ENCODE data around the gene VIT. TPM values are rescaled to one million over a fixed set of nuclear protein-coding genes. Genes with fewer than 3 reads are reported as not detected.
"Not testable (repeated sequence)": the region's sequence is repeated elsewhere in the genome, so short reads cannot be mapped to it uniquely, and the experiment has no call there.

VIT gene
- total RNA-seq, 4 donors from 2014 or later = 1.4 to 3.6 (median 2.5) TPM; not detected in 1

DNA sequence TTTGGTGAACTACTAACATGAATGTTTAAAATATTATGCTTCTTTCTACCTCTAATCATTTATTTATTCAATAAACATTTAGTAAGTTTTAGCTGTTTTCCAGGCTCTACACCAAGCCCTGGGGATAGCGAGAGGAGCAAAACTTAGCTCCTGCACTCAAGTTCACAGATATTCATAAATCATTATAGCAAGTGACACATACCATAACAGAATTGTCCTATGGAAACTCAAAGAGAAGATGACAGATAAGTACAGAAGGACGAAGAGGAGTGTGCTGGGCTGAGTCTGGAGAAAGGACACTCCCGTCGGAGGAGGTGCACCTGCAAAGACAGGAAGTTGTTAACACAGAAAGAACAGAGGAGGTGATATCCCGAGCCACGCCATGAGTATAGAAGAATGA is 13.9 kb upstream of the VIT start:
- DNase-seq = no peak
- WGBS, 2 donors (ENCODE audit: low coverage in 1 of 2) = 71 to 86% methylated on average over 6 of the region's 6 CpGs
- Histone ChIP-seq H3K4me3 (no peak overlapping the region), H3K4me1 (no peaks in the 10 kb centered on the region), H3K27me3 (no peaks in the 10 kb centered on the region), H3K36me3 (no peaks in the 10 kb centered on the region), H3K9me3 (peaks cover 5 to 6% of the 10 kb centered on the region in 2 donors), H3K27ac (no peak overlapping the region)
- in situ Hi-C loops (cut with MboI; ENCODE audit: low pct_ligation_motif_present in 1 of 4, low pct_unique_long_range_greater_than_20kb in 1 of 4, low sequenced_read_pairs in 3 of 4) = no loop called here
- intact Hi-C loops (cut with DNase I; ENCODE audit: low total_unique reads) = no loop called here
- TF ChIP-seq EP300 (IDR thresholded peaks at IDR 0.05; ENCODE audit: low read depth) = no peak
- TF ChIP-seq POLR2A (IDR thresholded peaks at IDR 0.05) = no peak
- TF ChIP-seq, protein P1, sequence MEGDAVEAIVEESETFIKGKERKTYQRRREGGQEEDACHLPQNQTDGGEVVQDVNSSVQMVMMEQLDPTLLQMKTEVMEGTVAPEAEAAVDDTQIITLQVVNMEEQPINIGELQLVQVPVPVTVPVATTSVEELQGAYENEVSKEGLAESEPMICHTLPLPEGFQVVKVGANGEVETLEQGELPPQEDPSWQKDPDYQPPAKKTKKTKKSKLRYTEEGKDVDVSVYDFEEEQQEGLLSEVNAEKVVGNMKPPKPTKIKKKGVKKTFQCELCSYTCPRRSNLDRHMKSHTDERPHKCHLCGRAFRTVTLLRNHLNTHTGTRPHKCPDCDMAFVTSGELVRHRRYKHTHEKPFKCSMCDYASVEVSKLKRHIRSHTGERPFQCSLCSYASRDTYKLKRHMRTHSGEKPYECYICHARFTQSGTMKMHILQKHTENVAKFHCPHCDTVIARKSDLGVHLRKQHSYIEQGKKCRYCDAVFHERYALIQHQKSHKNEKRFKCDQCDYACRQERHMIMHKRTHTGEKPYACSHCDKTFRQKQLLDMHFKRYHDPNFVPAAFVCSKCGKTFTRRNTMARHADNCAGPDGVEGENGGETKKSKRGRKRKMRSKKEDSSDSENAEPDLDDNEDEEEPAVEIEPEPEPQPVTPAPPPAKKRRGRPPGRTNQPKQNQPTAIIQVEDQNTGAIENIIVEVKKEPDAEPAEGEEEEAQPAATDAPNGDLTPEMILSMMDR (IDR thresholded peaks at IDR 0.05) = no peak
- no peak for TF ChIP-seq POLR2AphosphoS5 (IDR thresholded peaks at IDR 0.05)

DNA sequence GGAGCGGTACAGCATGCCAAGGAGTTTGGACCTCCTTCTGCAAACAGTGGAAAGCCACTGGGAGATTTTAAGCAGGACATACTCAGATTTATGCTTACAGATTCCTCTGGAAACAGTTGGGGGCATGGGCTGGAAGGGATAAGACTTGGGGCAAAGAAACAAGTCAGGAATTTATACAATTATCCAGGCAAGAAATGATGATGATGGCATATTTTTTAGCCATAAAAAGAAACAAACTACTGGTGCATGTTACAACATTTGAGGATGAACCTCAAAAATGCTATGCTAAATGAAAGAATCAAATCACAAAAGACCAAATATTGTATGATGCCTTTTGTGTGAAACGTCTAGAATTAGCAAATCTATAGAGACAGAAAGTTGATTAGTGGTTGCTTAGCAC is 13.5 kb upstream of the VIT start:
- intact Hi-C loops (cut with DNase I; ENCODE audit: low total_unique reads) = no loop called here
- Histone ChIP-seq H3K27ac (no peak overlapping the region), H3K27me3 (no peaks in the 10 kb centered on the region), H3K4me1 (no peaks in the 10 kb centered on the region), H3K4me3 (no peak overlapping the region), H3K9me3 (peaks cover 5 to 6% of the 10 kb centered on the region in 2 donors), H3K36me3 (no peaks in the 10 kb centered on the region)
- in situ Hi-C loops (cut with MboI; ENCODE audit: low pct_ligation_motif_present in 1 of 4, low pct_unique_long_range_greater_than_20kb in 1 of 4, low sequenced_read_pairs in 3 of 4) = no loop called here
- WGBS, 2 donors (ENCODE audit: low coverage in 1 of 2) = 39 to 56% methylated on average over 2 of the region's 2 CpGs
- TF ChIP-seq POLR2A (IDR thresholded peaks at IDR 0.05) (no peak), EP300 (IDR thresholded peaks at IDR 0.05; ENCODE audit: low read depth) (no peak), POLR2AphosphoS5 (IDR thresholded peaks at IDR 0.05) (no peak)
- TF ChIP-seq, protein P1 (IDR thresholded peaks at IDR 0.05) = no peak
- DNase-seq = no peak

DNA sequence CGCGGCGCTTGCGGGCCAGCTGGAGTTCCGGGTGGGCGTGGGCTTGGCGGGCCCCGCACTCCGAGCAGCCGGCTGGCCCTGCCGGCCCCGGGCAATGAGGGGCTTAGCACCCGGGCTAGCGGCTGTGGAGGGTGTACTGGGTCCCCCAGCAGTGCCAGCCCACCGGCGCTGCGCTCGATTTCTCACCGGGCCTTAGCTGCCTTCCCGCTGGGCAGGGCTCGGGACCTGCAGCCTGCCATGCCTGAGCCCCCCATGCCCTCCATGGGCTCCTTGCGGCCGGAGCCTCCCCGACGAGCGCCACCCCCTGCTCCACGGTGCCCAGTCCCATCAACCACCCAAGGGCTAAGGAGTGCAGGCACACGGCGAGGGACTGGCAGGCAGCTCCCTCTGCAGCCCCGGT is 8.2 kb upstream of the VIT start:
- DNase-seq; H3K9me3 ChIP-seq; H3K4me1 ChIP-seq; H3K4me3 ChIP-seq; intact Hi-C loops (cut with DNase I; ENCODE audit: low total_unique reads); H3K27ac ChIP-seq; H3K36me3 ChIP-seq; in situ Hi-C loops (cut with MboI; ENCODE audit: low pct_ligation_motif_present in 1 of 4, low pct_unique_long_range_greater_than_20kb in 1 of 4, low sequenced_read_pairs in 3 of 4); H3K27me3 ChIP-seq: not testable (repeated sequence)
- WGBS, 2 donors (ENCODE audit: low coverage in 1 of 2) = 94% methylated on average over 30 of the region's 30 CpGs; no CpG with 5 or more reads in 1 of the 2 donors

DNA sequence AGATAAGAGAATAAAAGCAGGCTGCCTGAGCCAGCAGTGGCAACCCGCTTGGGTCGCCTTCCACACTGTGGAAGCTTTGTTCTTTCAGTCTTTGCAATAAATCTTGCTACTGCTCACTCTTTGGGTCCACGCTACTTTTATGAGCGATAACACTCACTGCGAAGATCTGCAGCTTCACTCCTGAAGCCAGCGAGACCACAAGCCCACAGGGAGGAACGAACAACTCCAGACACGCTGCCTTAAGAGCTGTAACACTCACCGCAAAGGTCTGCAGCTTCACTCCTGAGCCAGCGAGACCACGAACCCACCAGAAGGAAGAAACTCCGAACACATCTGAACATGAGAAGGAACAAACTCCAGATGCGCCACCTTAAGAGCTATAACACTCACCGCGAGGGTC is 7.5 kb upstream of the VIT start:
- intact Hi-C loops (cut with DNase I; ENCODE audit: low total_unique reads); H3K4me3 ChIP-seq; H3K9me3 ChIP-seq; H3K36me3 ChIP-seq; in situ Hi-C loops (cut with MboI; ENCODE audit: low pct_ligation_motif_present in 1 of 4, low pct_unique_long_range_greater_than_20kb in 1 of 4, low sequenced_read_pairs in 3 of 4); H3K4me1 ChIP-seq; H3K27ac ChIP-seq; H3K27me3 ChIP-seq; DNase-seq: not testable (repeated sequence)
- 90 to 92% methylated on average over 4 to 15 of the region's 15 CpGs for WGBS, 2 donors (ENCODE audit: low coverage in 1 of 2)

DNA sequence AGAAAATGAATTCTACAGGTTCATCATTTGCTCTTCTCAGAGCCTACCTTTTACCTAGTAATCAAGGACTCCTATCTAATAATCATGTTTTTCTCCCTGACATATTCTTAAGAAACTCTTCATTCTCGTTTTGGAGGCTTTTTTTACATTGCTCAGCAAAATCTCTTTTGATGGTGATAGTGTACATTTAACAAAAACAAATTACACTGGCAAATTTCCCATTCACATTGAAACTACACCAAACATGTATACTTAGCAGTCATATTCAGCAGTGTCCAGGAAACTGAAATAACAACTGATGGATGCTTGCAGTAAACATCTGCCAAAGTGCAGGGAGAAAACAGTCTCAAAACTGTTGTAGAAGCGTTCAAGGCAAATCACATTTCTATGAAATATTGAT is 4.4 kb upstream of the VIT start:
- intact Hi-C loops (cut with DNase I; ENCODE audit: low total_unique reads) = no loop called here
- Histone ChIP-seq H3K4me3 (no peak overlapping the region), H3K4me1 (no peaks in the 10 kb centered on the region), H3K9me3 (no peaks in the 10 kb centered on the region), H3K27me3 (no peaks in the 10 kb centered on the region), H3K27ac (no peak overlapping the region), H3K36me3 (no peaks in the 10 kb centered on the region)
- DNase-seq = no peak
- TF ChIP-seq POLR2A (IDR thresholded peaks at IDR 0.05) (no peak), EP300 (IDR thresholded peaks at IDR 0.05; ENCODE audit: low read depth) (no peak), POLR2AphosphoS5 (IDR thresholded peaks at IDR 0.05) (no peak)
- TF ChIP-seq, protein P1 (IDR thresholded peaks at IDR 0.05) = no peak
- in situ Hi-C loops (cut with MboI; ENCODE audit: low pct_ligation_motif_present in 1 of 4, low pct_unique_long_range_greater_than_20kb in 1 of 4, low sequenced_read_pairs in 3 of 4) = no loop called here
- WGBS, 2 donors (ENCODE audit: low coverage in 1 of 2) = 40 to 44% methylated on average over 2 of the region's 2 CpGs
